ENCODE data around the gene NME4.
"Not testable (repeated sequence)": the region's sequence is repeated elsewhere in the genome, so short reads cannot be mapped to it uniquely, and the experiment has no call there.

Gene NME4

GRCh38 chr16:411576-412265 is 14.7 kb downstream of the NME4 start:
- no peak for TF ChIP-seq CTCF (IDR thresholded peaks at IDR 0.05; ENCODE audit: low read depth, low read length, missing control alignments)
- H3K4me3 ChIP-seq (ENCODE audit: low read depth, low read length): no peak overlapping the region
- DNase-seq (ENCODE audit: low read depth): no peak
- in situ Hi-C loops (cut with HindIII; ENCODE audit: low sequenced_read_pairs): no loop called here

- in situ Hi-C loops (cut with HindIII; ENCODE audit: low sequenced_read_pairs): no loop called here
- no peak overlapping the region for H3K4me3 ChIP-seq (ENCODE audit: low read depth, low read length)
- no peak for TF ChIP-seq CTCF (IDR thresholded peaks at IDR 0.05; ENCODE audit: low read depth, low read length, missing control alignments)
- no peak for DNase-seq (ENCODE audit: low read depth)
These were observed 17.6 kb downstream of the NME4 start for GRCh38 chr16:414395-415169.

- H3K4me3 ChIP-seq (ENCODE audit: low read depth, low read length); in situ Hi-C loops (cut with HindIII; ENCODE audit: low sequenced_read_pairs); DNase-seq (ENCODE audit: low read depth): not testable (repeated sequence)
These were observed 18.1 kb downstream of the NME4 start for GRCh38 chr16:415170-415498.

GRCh38 chr16:422179-422578 is 25.2 kb downstream of the NME4 start:
- DNase-seq (ENCODE audit: low read depth); in situ Hi-C loops (cut with HindIII; ENCODE audit: low sequenced_read_pairs); H3K4me3 ChIP-seq (ENCODE audit: low read depth, low read length): not testable (repeated sequence)

- DNase-seq (ENCODE audit: low read depth): peak; percentile 97
- in situ Hi-C loops (cut with HindIII; ENCODE audit: low sequenced_read_pairs): no loop called here
- peak overlapping the region; percentile 60 for H3K4me3 ChIP-seq (ENCODE audit: low read depth, low read length)
- TF ChIP-seq CTCF (IDR thresholded peaks at IDR 0.05; ENCODE audit: low read depth, low read length, missing control alignments): no peak
These were observed 27.1 kb downstream of the NME4 start for GRCh38 chr16:424033-424622.

- in situ Hi-C loops (cut with HindIII; ENCODE audit: low sequenced_read_pairs): no loop called here
- DNase-seq (ENCODE audit: low read depth): no peak
- no peak for TF ChIP-seq CTCF (IDR thresholded peaks at IDR 0.05; ENCODE audit: low read depth, low read length, missing control alignments)
- H3K4me3 ChIP-seq (ENCODE audit: low read depth, low read length): peak overlapping the region; percentile 60
These were observed 27.7 kb downstream of the NME4 start for GRCh38 chr16:424623-425081.

- in situ Hi-C loops (cut with HindIII; ENCODE audit: low sequenced_read_pairs): no loop called here
- DNase-seq (ENCODE audit: low read depth): peak; percentile 31
These were observed 28.2 kb downstream of the NME4 start, which contains the start of gene RAB11FIP3 for GRCh38 chr16:425082-425718. TSS of gene RAB11FIP3 (plus strand) at chr16:425649. CDS start at chr16:426007, 358 bp downstream.

More at GRCh38 chr16:425082-425718, 28.2 kb downstream of the NME4 start, which contains the start of gene RAB11FIP3:
- H3K4me3 ChIP-seq (ENCODE audit: low read depth, low read length): peak within 1 kb of the TSS; percentile 60
- TF ChIP-seq CTCF (IDR thresholded peaks at IDR 0.05; ENCODE audit: low read depth, low read length, missing control alignments): peak; percentile 29

Measured in astrocyte of the cerebellum (primary cell).